Fibroblast of skin of left quadriceps (primary cell): Measurements from ENCODE around the gene RBM4B.
"Not testable (repeated sequence)": the region's sequence is repeated elsewhere in the genome, so short reads cannot be mapped to it uniquely, and the experiment has no call there.

ENCODE experiments used
- DNase-seq, 2 experiments: peaks; one replicate each; pipeline ENCODE4 v3.0.0-alpha.2; 2013; ENCODE audit warnings: low read depth in 2 of 2

Gene RBM4B

DNA sequence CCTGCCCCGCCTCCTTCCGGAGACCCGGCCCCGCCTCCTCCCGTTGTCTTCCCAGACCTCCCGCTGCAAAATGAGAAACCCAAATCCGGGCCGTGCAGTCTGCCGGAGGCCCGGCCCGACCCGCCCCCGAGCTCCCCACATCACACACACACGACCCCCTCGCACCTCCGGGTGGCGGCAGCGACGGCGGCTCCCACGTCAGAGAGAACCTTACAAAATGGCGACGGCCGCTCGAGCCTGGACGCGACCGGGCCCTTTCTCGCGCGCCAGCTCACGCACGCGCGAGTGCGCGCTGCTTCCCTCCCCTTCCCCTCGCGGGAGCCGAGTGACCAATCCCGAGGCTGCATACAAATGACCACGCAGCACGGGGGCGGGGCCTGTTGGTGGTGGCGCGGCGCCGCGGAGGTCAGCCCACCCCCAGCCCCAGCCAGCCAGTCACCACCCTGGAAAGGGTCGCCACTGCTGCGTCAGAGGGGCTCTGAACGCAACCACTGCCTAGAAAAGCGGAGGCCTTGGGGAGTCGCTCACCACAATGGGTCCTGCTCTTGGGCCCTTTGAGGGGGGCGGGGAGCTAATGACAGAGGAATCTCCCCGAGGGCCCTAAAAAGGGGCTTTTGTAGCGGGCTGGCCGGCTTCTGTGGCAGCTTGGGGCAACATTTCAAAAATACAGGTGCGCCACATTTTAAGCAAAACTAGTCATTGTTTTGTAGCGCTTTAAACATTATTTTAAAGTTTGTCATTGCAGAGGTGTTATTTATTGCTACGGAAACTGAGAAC is at the start of gene RBM4B:
TSS of gene RBM4B (minus strand) at position 289 of the 777 bp plus-strand sequence. CDS start 808 bp downstream, outside the sequence.
- DNase-seq, result peak; percentile 88 to 91

GRCh38 chr11:66725647-66726046 is 48.0 kb upstream of the RBM4B start:
- peak; percentile 31 to 37 for DNase-seq

- no peak for DNase-seq
Measured at GRCh38 chr11:66725114-66725513, 47.4 kb upstream of the RBM4B start.

- DNase-seq, result not testable (repeated sequence)
Measured at GRCh38 chr11:66724167-66724566, 46.5 kb upstream of the RBM4B start.

DNA sequence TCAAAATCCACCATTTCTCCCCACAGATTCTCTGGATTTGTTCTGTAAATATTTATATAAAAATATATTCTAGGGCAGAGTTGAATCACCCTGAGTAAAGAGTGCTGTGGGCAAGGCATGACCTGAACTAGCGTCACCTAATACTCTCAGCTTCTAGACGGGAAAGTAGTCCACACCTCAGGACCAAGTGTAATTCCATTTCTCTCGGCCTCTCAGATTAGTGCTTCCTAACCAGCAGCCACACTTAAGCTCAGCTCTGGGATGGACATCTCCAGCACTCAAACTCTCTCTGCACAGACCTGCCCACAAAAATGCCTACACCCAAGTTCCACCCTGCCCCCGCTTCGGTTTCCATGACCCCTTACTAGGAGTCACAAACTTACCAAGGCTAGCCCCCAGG is 46.0 kb upstream of the RBM4B start:
- DNase-seq, result no peak

GRCh38 chr11:66722745-66723651 is 45.3 kb upstream of the RBM4B start:
- no peak for DNase-seq

DNA sequence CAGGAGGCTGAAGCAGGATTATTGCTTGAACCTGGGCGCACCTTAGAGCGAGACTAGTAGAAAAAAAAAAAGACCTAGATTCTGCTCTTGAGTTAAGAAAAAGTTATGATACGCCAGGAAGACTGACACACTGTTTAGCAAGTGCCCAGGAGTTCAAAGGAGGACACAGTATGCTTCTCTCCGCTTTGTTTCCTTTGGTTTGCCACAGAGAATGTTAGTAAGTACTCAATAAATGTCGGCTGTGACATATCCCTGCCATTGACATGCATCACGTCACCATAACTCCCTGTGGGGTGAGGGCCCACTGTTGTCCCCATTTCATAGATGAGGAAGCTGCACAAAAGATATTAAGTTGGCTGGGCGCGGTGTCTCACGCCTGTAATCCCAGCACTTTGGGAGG is 44.3 kb upstream of the RBM4B start:
- DNase-seq, result no peak

DNA sequence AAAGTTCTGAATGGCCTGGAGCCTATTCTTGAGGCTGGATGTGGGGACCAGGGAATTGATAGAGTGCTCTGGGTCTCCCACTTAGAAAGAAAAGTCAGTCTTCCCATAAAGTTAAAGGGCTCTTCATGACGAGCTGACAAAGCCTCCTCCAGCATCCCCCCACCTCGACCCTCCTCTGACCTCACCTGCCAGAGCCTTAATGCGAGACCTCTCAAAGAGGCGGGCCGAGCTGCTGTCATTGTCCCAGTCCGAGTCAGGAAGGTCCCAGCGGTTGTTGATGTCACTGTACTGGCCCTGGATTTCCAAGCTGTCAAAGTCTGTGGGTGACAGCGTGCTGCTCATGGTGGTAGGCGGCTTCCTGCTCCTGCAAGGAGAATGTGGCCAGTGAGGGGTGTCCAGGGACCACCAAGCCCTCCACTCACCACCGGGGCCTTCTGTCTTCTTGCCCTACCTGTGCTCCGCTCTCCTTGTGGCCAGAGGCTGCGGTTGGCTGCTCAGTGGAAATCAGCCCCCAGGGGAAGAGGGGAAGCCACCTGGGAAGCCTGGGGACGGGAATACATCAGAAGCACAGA is 43.3 kb upstream of the RBM4B start:
- no peak for DNase-seq

DNA sequence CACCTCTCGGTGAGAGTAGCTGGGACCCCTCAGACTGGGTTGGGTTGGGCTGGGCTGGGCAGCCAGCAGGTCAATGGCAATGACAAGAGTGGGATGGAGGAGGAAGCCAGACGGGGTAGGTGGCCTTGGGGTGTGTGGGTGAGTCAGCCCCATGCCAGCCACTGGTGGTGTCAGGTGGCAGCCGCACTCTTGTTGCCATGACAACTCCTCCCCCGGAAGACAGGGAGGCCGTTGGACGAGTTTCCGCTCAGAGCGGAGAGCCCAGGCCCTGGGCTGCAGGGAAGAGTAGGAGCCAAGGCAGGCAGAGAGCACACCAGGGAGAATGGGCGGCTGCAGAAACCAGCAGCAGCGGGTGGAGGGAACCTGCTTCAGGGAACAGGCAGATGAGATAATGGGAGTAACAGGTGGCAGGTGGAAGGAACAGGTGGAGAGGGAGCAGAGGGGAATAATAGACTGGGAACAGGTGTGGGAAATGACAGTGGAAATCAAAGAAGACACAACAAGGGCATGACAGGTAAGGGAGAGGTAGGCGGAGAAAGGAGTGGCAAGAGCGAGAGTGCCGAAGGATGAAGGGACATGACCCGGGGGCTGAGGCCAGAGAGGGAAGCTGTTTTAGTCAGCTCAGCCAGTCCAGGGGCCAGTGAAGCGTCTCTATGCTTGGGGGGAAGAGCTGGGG is 42.7 kb upstream of the RBM4B start:
- no peak for DNase-seq

- no peak for DNase-seq
Measured at GRCh38 chr11:66719111-66719872, 41.6 kb upstream of the RBM4B start.

DNA sequence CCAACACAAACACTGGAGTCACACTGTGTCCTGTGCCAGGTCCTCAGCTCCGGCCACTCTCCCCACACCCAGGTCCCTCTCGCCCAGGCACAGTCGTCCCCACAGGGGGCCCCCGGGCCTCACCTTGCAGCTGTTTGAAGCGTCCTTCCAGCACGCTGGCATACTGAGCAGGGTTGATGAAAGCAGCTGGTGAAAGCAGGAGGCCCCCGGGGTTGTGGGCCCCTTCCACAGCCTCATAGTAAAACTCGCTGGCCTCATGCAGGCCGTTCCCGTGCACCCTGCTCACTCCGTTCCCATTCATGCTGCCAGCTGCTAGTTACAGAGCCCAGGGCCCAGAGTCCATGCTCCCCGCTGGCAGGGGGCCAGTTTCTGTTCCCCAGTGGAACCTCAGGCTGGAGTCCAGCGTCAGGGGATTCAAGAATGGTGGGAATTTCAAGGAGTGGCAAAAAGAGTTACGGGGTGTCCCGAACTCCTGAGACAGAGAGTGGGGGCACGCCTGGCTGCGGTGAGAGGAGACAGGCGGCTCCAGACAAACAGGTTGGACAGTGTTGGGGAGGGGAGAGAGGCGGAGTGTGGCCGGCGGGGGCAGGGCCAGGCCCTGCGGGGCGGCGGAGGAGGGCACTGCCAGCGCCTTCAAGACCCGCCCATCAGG is 40.8 kb upstream of the RBM4B start:
- no peak for DNase-seq

- DNase-seq, result no peak
Measured at GRCh38 chr11:66717925-66718319, 40.2 kb upstream of the RBM4B start.

DNA sequence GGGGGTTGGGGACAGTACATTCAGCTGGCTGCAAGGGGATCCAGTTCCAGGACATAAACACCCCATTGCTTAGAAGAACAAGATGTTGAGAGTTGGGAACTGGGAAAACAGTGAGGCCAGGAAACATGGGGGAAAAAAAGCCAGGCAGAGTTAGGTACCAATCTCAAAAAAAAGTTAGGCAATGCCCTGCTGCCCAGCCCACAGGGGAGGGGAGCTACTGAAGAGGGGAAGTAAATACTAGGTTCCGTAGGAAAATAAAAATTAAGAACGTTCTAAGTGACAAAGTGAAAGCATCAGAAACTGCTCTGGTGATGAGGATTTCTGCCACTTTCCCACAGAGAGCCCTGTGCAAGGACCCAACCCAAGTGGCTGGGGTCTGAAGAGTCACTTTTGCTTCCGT is 39.3 kb upstream of the RBM4B start:
- no peak for DNase-seq

DNA sequence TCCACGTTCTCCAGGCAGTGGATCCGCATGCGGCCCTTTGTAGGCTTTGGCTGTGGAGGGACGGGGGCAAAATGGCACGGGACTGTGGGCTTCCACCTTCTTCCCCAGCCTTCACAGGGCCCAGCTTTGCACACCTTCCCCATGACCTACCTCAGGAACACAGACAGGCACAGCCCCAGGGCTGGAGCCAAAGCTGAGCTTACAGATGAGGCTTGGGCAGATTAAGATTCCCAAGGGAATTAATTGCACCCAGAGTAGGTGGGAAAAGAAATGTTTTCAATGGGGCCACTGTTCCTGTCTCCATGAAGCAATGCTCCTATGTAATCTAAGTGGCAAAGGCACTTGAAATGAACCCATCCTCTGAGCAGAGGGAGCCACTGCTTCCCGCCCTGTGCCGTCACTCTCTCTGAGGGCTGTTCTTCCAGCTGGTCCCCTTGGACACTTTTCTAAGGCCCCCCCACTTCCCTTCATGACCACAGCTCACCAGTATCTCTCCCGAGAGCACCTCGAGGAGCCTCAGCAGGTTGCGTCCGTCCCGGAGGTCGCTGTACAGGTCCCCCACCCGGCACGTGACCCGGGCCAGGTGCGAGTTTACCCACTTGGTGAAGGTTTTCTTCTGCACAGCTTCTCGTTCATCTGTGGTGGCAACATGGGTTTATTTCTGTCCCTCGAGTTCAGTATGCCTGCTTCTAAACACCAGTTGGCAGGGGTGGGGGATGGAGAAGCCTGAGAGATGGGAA is 37.8 kb upstream of the RBM4B start:
- DNase-seq, result no peak

GRCh38 chr11:66713746-66714480 is 36.2 kb upstream of the RBM4B start:
- DNase-seq, result no peak

DNA sequence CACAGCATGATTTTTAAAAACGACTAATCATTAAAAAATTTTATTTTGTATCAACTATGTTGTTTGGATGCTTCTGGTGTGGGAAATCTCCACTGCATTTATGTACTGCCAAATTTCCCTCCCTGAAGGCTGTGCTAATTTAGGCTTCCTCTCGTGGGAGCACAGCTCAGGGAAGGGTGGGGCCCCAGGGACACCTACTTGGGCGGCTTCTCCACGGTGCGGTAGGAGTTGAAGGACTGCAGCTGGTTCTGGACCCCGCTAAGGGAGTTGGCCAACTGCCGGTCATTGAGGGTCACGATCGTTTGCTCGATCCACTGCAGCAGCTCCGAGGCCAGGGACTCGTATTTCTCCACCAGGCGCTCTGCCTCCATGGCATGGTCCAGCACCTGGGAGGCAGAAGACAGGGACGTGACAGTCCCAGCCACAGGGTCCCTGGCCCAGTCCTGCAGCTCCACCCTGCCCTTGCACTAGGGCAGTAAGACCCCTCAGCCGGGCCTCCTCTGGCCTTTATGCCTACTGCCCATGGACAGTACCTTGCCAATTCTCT is 32.8 kb upstream of the RBM4B start:
- DNase-seq, result no peak

DNA sequence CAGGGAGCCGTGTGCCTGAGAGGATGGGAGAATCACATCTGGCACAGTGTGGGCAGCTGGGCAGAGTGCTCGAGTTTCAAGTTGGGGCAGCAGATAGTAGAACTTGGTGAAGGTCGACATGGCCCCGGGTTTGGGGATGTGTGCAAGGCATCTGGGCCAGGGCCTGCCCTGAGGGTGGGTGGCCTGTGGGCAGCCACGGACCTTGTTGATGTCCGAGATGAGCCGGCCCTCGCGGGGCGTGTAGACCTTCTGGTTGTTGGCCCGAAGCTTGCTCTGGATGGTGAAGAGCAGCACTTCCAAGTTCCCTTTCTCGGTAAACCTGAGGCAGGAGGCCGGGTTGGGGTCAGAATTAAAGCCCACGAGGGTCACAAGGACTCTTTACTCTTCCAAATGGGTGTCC is 31.0 kb upstream of the RBM4B start:
- no peak for DNase-seq

- no peak for DNase-seq
Measured at GRCh38 chr11:66708094-66708493, 30.4 kb upstream of the RBM4B start.

DNA sequence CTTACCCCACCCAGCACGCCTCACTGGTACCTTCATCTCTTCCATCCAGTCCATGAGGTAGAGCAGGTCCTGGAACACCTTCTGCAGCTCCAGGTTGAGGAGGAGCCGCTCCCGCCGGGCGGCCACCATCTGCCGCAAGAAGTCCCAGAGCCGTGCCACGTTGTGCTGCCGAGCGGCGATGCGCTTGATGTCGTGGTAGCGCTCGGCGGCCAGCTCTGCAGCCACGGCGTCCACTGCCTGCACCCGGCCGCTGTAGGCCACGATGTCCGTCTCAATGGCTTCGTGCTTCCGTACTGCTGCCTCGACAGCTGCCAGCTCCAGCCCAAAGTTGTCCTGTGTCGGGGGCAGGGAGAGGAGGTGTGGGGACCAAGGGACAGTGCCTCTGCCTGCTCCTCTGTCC is 29.8 kb upstream of the RBM4B start:
- DNase-seq, result no peak
